Measurements from ENCODE around the gene CD68. TPM values are rescaled to one million over a fixed set of nuclear protein-coding genes. Genes with fewer than 3 reads are reported as not detected.

The CD68 gene
- total RNA-seq, 1 donor from 2014 or later: 40.0 TPM

GRCh38 chr17:7588553-7589203 lies 9.2 kb downstream of the CD68 start:
- DNase-seq (ENCODE audit: extremely low spot score in 2 of 2): no peak
- no peaks in the 10 kb centered on the region for H3K9me3 ChIP-seq
- H3K4me3 ChIP-seq: peak overlapping the region; percentile 52 to 66
- TF ChIP-seq POLR2AphosphoS5 (IDR thresholded peaks at IDR 0.05; ENCODE audit: insufficient read depth in 1 of 2, low read depth in 1 of 2) (no peak), CTCF (IDR thresholded peaks at IDR 0.05) (no peak), POLR2A (IDR thresholded peaks at IDR 0.05) (no peak)
- H3K27ac ChIP-seq: peak overlapping the region; percentile 97
- peaks cover 45% of the 10 kb centered on the region for H3K4me1 ChIP-seq
- intact Hi-C loops (cut with DNase I): no loop called here
- H3K27me3 ChIP-seq: no peaks in the 10 kb centered on the region
- peaks cover 0 to 29% of the 10 kb centered on the region in 2 donors for H3K36me3 ChIP-seq

- Histone ChIP-seq H3K4me3 (peak overlapping the region; percentile 52 to 66), H3K4me1 (peaks cover 42% of the 10 kb centered on the region), H3K27me3 (no peaks in the 10 kb centered on the region), H3K9me3 (no peaks in the 10 kb centered on the region), H3K36me3 (peaks cover 0 to 36% of the 10 kb centered on the region in 2 donors), H3K27ac (peak overlapping the region; percentile 97)
- TF ChIP-seq POLR2A (IDR thresholded peaks at IDR 0.05) (peak in 1 of 2 donors; percentile 14), CTCF (IDR thresholded peaks at IDR 0.05) (peak; percentile 84 to 95 (median 91)), POLR2AphosphoS5 (IDR thresholded peaks at IDR 0.05; ENCODE audit: insufficient read depth in 1 of 2, low read depth in 1 of 2) (peak; percentile 34 to 74)
- no peak for DNase-seq (ENCODE audit: extremely low spot score in 2 of 2)
- intact Hi-C loops (cut with DNase I): no loop called here
These were observed 9.9 kb downstream of the CD68 start for GRCh38 chr17:7589204-7589868.

GRCh38 chr17:7589891-7590691 lies 10.7 kb downstream of the CD68 start, which contains the start of gene SOX15:
SOX15 (minus strand) TSS chr17:7590094; CDS start chr17:7589676, 418 bp downstream.
- peaks cover 35% of the 10 kb centered on the region for H3K4me1 ChIP-seq
- peak within 1 kb of the TSS; percentile 52 to 66 for H3K4me3 ChIP-seq
- H3K27ac ChIP-seq: peak within 1 kb of the TSS; percentile 97
- H3K27me3 ChIP-seq: no peaks in the 10 kb centered on the region
- TF ChIP-seq CTCF (IDR thresholded peaks at IDR 0.05): no peak
- TF ChIP-seq POLR2AphosphoS5 (IDR thresholded peaks at IDR 0.05; ENCODE audit: insufficient read depth in 1 of 2, low read depth in 1 of 2): no peak
- no peak for TF ChIP-seq POLR2A (IDR thresholded peaks at IDR 0.05)
- no peak for DNase-seq (ENCODE audit: extremely low spot score in 2 of 2)
- intact Hi-C loops (cut with DNase I): no loop called here
- H3K9me3 ChIP-seq: no peaks in the 10 kb centered on the region
- peaks cover 0 to 43% of the 10 kb centered on the region in 2 donors for H3K36me3 ChIP-seq

GRCh38 chr17:7590743-7591142 lies 11.3 kb downstream of the CD68 start:
- H3K27me3 ChIP-seq: no peaks in the 10 kb centered on the region
- intact Hi-C loops (cut with DNase I): no loop called here
- H3K4me3 ChIP-seq: no peak overlapping the region
- TF ChIP-seq POLR2A (IDR thresholded peaks at IDR 0.05) (no peak), POLR2AphosphoS5 (IDR thresholded peaks at IDR 0.05; ENCODE audit: insufficient read depth in 1 of 2, low read depth in 1 of 2) (peak in 1 of 2 donors; percentile 40), CTCF (IDR thresholded peaks at IDR 0.05) (no peak)
- H3K9me3 ChIP-seq: no peaks in the 10 kb centered on the region
- H3K36me3 ChIP-seq: peaks cover 0 to 50% of the 10 kb centered on the region in 2 donors
- DNase-seq (ENCODE audit: extremely low spot score in 2 of 2): no peak
- peak overlapping the region; percentile 97 for H3K27ac ChIP-seq
- peaks cover 29% of the 10 kb centered on the region for H3K4me1 ChIP-seq
